Measurements from ENCODE around the gene LYPD8.

The LYPD8 gene

DNA sequence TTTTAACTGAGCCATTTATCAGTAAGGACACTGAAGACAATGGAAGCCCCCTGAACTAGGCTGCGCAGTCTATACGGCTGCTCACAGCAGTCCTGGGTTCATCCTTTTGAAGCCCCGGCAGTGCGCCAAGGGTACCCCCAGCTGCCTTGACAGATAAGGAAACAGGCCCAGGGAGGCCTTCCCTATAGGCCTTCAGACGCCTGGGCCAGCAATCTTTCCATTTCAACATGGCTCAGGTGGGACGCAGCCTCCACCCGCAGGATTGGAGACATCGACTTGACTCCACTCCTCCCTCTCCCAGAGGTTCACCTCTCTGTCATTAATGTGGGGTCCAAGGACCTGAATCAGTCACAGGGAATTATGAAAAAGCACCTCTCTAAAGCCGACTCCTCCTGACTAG is 2.8 kb upstream of the LYPD8 start:
- Histone ChIP-seq H4K20me1 (ENCODE audit: control insufficient read depth, insufficient read depth, low read depth, low read length) (no peaks in the 10 kb centered on the region), H3K9me2 (replicated peaks; ENCODE audit: control insufficient read depth, low read length) (no peaks in the 10 kb centered on the region), H3K9me3 (ENCODE audit: control insufficient read depth, insufficient read depth, low read length) (peaks cover 10% of the 10 kb centered on the region; the same call in 1 of the 2 replicates), H3K79me2 (ENCODE audit: control insufficient read depth, low read length) (no peaks in the 10 kb centered on the region), H3K36me3 (ENCODE audit: control insufficient read depth, low read length) (no peaks in the 10 kb centered on the region), H3F3A (ENCODE audit: control insufficient read depth, insufficient read depth) (peaks cover 5% of the 10 kb centered on the region; the same call in 1 of the 2 replicates), H3K4me1 (ENCODE audit: control insufficient read depth, low read length) (no peaks in the 10 kb centered on the region), H3K4me2 (ENCODE audit: low read length) (no peak overlapping the region), H3K4me3 (ENCODE audit: low read length) (no peak overlapping the region), H3K27ac (ENCODE audit: low read depth, low read length) (no peak overlapping the region), H3K27me3 (ENCODE audit: control insufficient read depth, low read length) (no peaks in the 10 kb centered on the region)
- TF ChIP-seq CTCF (IDR thresholded peaks at IDR 0.05; ENCODE audit: low read depth, low read length, poor library complexity, severe bottlenecking) = no peak
- no peak for TF ChIP-seq EZH2phosphoT487 (IDR thresholded peaks at IDR 0.05; ENCODE audit: borderline replicate concordance, low read length)

DNA sequence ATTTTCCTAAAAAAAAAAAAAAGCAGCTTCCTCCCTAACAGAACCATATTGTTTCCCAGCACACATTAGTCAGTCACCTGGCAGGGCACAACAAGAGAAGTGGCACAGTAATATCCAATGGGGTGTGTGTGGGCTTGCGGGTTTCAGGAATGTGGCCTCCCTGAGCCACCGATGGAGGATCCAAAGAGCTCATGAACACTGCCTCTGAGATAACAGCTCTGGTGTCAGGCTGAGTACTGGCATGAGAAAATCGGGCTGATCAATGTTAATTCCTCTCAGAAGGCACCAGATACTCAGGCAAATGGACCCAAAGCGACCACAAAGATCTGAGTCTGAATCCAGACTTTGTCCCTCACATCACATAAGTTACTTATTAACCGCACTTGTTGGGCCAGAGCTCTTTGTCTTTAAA is 2.2 kb upstream of the LYPD8 start:
- Histone ChIP-seq H3K4me1 (ENCODE audit: control insufficient read depth, low read length) (no peaks in the 10 kb centered on the region), H3K36me3 (ENCODE audit: control insufficient read depth, low read length) (no peaks in the 10 kb centered on the region), H3K79me2 (ENCODE audit: control insufficient read depth, low read length) (no peaks in the 10 kb centered on the region), H3K9me3 (ENCODE audit: control insufficient read depth, insufficient read depth, low read length) (peaks cover 14% of the 10 kb centered on the region; the same call in 1 of the 2 replicates), H4K20me1 (ENCODE audit: control insufficient read depth, insufficient read depth, low read depth, low read length) (no peaks in the 10 kb centered on the region), H3F3A (ENCODE audit: control insufficient read depth, insufficient read depth) (peaks cover 10% of the 10 kb centered on the region; the same call in 1 of the 2 replicates), H3K4me2 (ENCODE audit: low read length) (no peak overlapping the region), H3K27ac (ENCODE audit: low read depth, low read length) (no peak overlapping the region), H3K27me3 (ENCODE audit: control insufficient read depth, low read length) (no peaks in the 10 kb centered on the region), H3K9me2 (replicated peaks; ENCODE audit: control insufficient read depth, low read length) (no peaks in the 10 kb centered on the region), H3K4me3 (ENCODE audit: low read length) (no peak overlapping the region)
- no peak for TF ChIP-seq CTCF (IDR thresholded peaks at IDR 0.05; ENCODE audit: low read depth, low read length, poor library complexity, severe bottlenecking)
- no peak for TF ChIP-seq EZH2phosphoT487 (IDR thresholded peaks at IDR 0.05; ENCODE audit: borderline replicate concordance, low read length)

GRCh38 chr1:248756636-248757035 is 1.1 kb upstream of the LYPD8 start:
- Histone ChIP-seq H3K4me2 (ENCODE audit: low read length) (no peak overlapping the region), H3K36me3 (ENCODE audit: control insufficient read depth, low read length) (no peaks in the 10 kb centered on the region), H3K4me1 (ENCODE audit: control insufficient read depth, low read length) (no peaks in the 10 kb centered on the region), H3K27me3 (ENCODE audit: control insufficient read depth, low read length) (no peaks in the 10 kb centered on the region), H3K9me3 (ENCODE audit: control insufficient read depth, insufficient read depth, low read length) (peaks cover 14% of the 10 kb centered on the region; the same call in 1 of the 2 replicates), H3F3A (ENCODE audit: control insufficient read depth, insufficient read depth) (peaks cover 10% of the 10 kb centered on the region; the same call in 1 of the 2 replicates), H4K20me1 (ENCODE audit: control insufficient read depth, insufficient read depth, low read depth, low read length) (no peaks in the 10 kb centered on the region), H3K4me3 (ENCODE audit: low read length) (no peak overlapping the region), H3K9me2 (replicated peaks; ENCODE audit: control insufficient read depth, low read length) (no peaks in the 10 kb centered on the region), H3K79me2 (ENCODE audit: control insufficient read depth, low read length) (no peaks in the 10 kb centered on the region), H3K27ac (ENCODE audit: low read depth, low read length) (no peak overlapping the region)
- TF ChIP-seq CTCF (IDR thresholded peaks at IDR 0.05; ENCODE audit: low read depth, low read length, poor library complexity, severe bottlenecking) (no peak), EZH2phosphoT487 (IDR thresholded peaks at IDR 0.05; ENCODE audit: borderline replicate concordance, low read length) (no peak)

Measured in DOHH2 (cell line).